ENCODE measurements around the gene MAGEB2.

DNA sequence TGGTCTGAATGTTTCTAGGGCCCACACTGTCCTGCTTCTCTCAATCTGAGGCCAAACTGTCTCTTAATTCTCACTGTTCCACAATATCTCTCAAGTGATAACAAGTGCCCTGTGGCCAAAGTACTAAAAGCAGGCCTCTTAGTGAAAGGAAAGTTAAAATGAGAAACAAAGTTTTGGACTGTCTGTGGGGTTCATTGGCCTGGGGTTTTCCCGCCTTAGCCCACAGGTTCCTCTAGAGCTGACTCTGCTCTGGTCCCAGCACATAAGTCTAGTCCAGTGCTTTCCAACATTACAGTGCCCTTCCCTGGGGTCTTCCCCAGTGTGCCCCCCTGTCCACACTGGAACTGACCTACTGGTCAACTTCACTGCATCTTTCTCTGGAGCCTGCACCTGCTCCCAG, 37.9 kb downstream of the MAGEB2 start:
- TF ChIP-seq POLR2A (IDR thresholded peaks at IDR 0.05) (no peak), POLR2AphosphoS5 (IDR thresholded peaks at IDR 0.05) (no peak)
- TF ChIP-seq, protein P1, sequence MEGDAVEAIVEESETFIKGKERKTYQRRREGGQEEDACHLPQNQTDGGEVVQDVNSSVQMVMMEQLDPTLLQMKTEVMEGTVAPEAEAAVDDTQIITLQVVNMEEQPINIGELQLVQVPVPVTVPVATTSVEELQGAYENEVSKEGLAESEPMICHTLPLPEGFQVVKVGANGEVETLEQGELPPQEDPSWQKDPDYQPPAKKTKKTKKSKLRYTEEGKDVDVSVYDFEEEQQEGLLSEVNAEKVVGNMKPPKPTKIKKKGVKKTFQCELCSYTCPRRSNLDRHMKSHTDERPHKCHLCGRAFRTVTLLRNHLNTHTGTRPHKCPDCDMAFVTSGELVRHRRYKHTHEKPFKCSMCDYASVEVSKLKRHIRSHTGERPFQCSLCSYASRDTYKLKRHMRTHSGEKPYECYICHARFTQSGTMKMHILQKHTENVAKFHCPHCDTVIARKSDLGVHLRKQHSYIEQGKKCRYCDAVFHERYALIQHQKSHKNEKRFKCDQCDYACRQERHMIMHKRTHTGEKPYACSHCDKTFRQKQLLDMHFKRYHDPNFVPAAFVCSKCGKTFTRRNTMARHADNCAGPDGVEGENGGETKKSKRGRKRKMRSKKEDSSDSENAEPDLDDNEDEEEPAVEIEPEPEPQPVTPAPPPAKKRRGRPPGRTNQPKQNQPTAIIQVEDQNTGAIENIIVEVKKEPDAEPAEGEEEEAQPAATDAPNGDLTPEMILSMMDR (IDR thresholded peaks at IDR 0.05 in 8 of 11, conservative IDR thresholded peaks at IDR 0.05 in 3 of 11), result no peak

Data from spleen (tissue), 7 donors.